Mammary epithelial cell (primary cell): ENCODE measurements around the gene ENOX2.

Experiments
- EZH2 ChIP-seq: IDR thresholded peaks from 2 replicates; pipeline ENCODE4 v1.6.1; 2012; ENCODE audit warnings: low read length, inconsistent platforms, borderline replicate concordance
- TF ChIP-seq, protein P1 (sequence below), 2 donors: IDR thresholded peaks in 1 of 2; conservative IDR thresholded peaks in 1 of 2; 2 replicates each; pipeline ENCODE4 v1.5.1; 2011 to 2012; ENCODE audit warnings: inconsistent platforms in 2 of 2, low read length in 2 of 2, mild to moderate bottlenecking in 2 of 2, control low read depth in 1 of 2, low read depth in 1 of 2; ENCODE audit not compliant: insufficient read depth in 1 of 2; ENCODE audit errors: extremely low read depth in 1 of 2

DNA sequence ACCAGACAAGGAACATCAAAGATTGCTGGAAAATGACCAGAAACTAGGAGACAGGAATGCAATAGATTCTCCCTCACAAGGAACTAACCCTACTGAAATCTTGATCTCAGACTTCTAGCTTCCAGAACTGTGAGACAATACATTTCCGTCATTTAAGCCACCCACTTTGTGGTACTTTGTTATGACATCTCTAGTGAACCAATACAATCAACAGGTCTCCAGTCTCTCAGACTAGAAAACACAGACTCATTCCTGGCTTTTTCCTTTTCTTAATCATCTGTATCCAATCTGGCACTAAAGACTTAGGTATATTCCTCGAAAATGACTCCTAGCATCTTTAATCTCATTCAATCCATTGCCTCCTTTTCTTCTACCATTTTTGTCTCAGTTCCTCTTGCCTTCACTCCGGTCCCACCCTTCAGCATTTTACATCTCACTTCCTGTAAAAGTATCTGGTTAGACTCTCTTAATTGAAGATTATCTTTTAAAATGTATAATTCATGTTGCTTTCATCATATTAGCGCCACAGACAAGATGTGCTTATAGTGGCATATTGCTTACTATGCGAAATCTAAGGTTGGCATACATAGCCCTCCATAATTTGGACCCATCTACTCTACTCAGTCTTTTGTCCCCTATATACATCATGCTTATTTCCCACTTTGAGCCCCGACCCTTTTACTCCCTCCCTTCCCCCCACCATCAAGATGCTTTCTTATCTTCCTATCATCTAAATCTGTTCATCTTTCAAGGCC lies 250.0 kb downstream of the ENOX2 start:
- TF ChIP-seq, protein P1, sequence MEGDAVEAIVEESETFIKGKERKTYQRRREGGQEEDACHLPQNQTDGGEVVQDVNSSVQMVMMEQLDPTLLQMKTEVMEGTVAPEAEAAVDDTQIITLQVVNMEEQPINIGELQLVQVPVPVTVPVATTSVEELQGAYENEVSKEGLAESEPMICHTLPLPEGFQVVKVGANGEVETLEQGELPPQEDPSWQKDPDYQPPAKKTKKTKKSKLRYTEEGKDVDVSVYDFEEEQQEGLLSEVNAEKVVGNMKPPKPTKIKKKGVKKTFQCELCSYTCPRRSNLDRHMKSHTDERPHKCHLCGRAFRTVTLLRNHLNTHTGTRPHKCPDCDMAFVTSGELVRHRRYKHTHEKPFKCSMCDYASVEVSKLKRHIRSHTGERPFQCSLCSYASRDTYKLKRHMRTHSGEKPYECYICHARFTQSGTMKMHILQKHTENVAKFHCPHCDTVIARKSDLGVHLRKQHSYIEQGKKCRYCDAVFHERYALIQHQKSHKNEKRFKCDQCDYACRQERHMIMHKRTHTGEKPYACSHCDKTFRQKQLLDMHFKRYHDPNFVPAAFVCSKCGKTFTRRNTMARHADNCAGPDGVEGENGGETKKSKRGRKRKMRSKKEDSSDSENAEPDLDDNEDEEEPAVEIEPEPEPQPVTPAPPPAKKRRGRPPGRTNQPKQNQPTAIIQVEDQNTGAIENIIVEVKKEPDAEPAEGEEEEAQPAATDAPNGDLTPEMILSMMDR (conservative IDR thresholded peaks at IDR 0.05 in 1 of 2, IDR thresholded peaks at IDR 0.05 in 1 of 2; ENCODE audit: extremely low read depth in 1 of 2, insufficient read depth in 1 of 2, low read depth in 1 of 2, low read length in 2 of 2), result no peak
- TF ChIP-seq EZH2, result no peak
